Osteocyte (in vitro differentiated cells): Measurements from ENCODE around the gene FADS2. TPM values are rescaled to one million over a fixed set of nuclear protein-coding genes. Genes with fewer than 3 reads are reported as not detected.

Source experiments
- DNase-seq: peaks from one replicate; pipeline ENCODE4 v3.0.0; 2021; ENCODE audit warnings: mixed read lengths; ENCODE audit not compliant: unreplicated experiment; ENCODE audit errors: extremely low spot score
- H3K27ac Mint-ChIP-seq: one replicate; pipeline ENCODE4 v1.8.0; 2021; ENCODE audit warnings: mild to moderate bottlenecking, mixed read lengths; ENCODE audit not compliant: unreplicated experiment
- H3K27me3 Mint-ChIP-seq: one replicate; pipeline ENCODE4 v1.8.0; 2021; ENCODE audit warnings: mixed read lengths; ENCODE audit not compliant: unreplicated experiment
- H3K36me3 Mint-ChIP-seq: one replicate; pipeline ENCODE4 v1.8.0; 2021; ENCODE audit warnings: mixed read lengths; ENCODE audit not compliant: unreplicated experiment
- H3K4me1 Mint-ChIP-seq: one replicate; pipeline ENCODE4 v1.8.0; 2021; ENCODE audit warnings: mixed read lengths; ENCODE audit not compliant: unreplicated experiment
- H3K4me3 Mint-ChIP-seq: one replicate; pipeline ENCODE4 v1.8.0; 2021; ENCODE audit warnings: mild to moderate bottlenecking, moderate library complexity, mixed read lengths; ENCODE audit not compliant: unreplicated experiment
- H3K9me3 Mint-ChIP-seq: one replicate; pipeline ENCODE4 v1.8.0; 2021; ENCODE audit warnings: mixed read lengths; ENCODE audit not compliant: unreplicated experiment
- CTCF ChIP-seq: fragments of 200-600 bp; sonication (generic); IDR thresholded peaks from 2 replicates; pipeline ENCODE4 v1.5.0; 2021; ENCODE audit warnings: antibody characterized with exemption, mild to moderate bottlenecking, moderate library complexity
- total RNA-seq: library from RNA; stranded (reverse); gene quantifications from 2 replicates; pipeline ENCODE4 v1.2.1, GENCODE V29; 2021

Gene FADS2
- total RNA-seq, 1 donor from 2014 or later = 207 TPM

- no peak for TF ChIP-seq CTCF
- peaks cover 5% of the 10 kb centered on the region for H3K4me1 Mint-ChIP-seq
- DNase-seq = peak; percentile 80
- H3K27ac Mint-ChIP-seq = no peak overlapping the region
- no peak overlapping the region for H3K4me3 Mint-ChIP-seq
- peaks cover 14% of the 10 kb centered on the region for H3K36me3 Mint-ChIP-seq
- H3K9me3 Mint-ChIP-seq = no peaks in the 10 kb centered on the region
- no peaks in the 10 kb centered on the region for H3K27me3 Mint-ChIP-seq
Measured at GRCh38 chr11:61864814-61865775, 37.0 kb downstream of the FADS2 start.

- peak; percentile 77 for DNase-seq
- Mint-ChIP-seq H3K27me3 (no peaks in the 10 kb centered on the region), H3K9me3 (no peaks in the 10 kb centered on the region), H3K4me3 (no peak overlapping the region), H3K27ac (no peak overlapping the region), H3K36me3 (peaks cover 11% of the 10 kb centered on the region), H3K4me1 (peaks cover 16% of the 10 kb centered on the region)
- TF ChIP-seq CTCF = no peak
Measured at GRCh38 chr11:61866231-61866957, 38.3 kb downstream of the FADS2 start.

- Mint-ChIP-seq H3K36me3 (peaks cover 11% of the 10 kb centered on the region), H3K27me3 (no peaks in the 10 kb centered on the region), H3K4me3 (no peak overlapping the region), H3K27ac (no peak overlapping the region), H3K4me1 (peaks cover 18% of the 10 kb centered on the region), H3K9me3 (no peaks in the 10 kb centered on the region)
- DNase-seq = no peak
- TF ChIP-seq CTCF = no peak
Measured at GRCh38 chr11:61866958-61867343, 38.9 kb downstream of the FADS2 start.

- H3K27ac Mint-ChIP-seq = no peak overlapping the region
- H3K36me3 Mint-ChIP-seq = peaks cover 11% of the 10 kb centered on the region
- H3K9me3 Mint-ChIP-seq = no peaks in the 10 kb centered on the region
- peaks cover 20% of the 10 kb centered on the region for H3K4me1 Mint-ChIP-seq
- H3K4me3 Mint-ChIP-seq = no peak overlapping the region
- no peaks in the 10 kb centered on the region for H3K27me3 Mint-ChIP-seq
- TF ChIP-seq CTCF = no peak
- peak; percentile 82 for DNase-seq
Measured at GRCh38 chr11:61868571-61869428, 40.7 kb downstream of the FADS2 start.
